Measurements from ENCODE around the gene MSL1.

Gene MSL1

DNA sequence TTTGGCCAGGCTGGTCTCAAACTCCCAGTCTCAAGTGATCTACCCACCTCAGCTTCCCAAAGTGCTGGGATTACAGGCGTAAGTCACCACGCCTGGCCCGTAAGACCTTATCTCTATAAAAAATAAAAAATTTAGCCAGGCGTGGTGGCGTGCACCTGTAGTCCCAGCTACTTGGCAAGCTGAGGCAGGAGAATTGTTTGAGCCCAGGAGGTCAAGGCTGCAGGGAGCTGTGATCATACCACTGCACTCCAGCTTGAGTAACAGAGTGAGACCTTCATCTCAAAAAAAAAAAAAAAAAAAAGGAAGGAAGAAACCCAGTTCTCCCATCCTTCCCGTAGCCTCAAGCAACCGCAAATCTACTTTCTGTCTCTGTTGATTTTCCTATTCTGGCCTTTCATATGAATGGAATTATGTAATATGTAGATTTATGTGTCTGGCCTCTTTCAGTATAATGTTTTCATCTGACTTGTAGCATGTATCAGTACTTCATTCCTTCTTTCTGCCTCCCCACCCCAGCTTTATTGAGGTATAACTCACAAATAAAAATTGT is 29.7 kb downstream of the MSL1 start:
- TF ChIP-seq Cebpa-rat (IDR thresholded peaks at IDR 0.05), result no peak
- Histone ChIP-seq H3K27ac (peak overlapping the region; percentile 18; the same call in 1 of the 2 replicates), H3K9me3 (no peaks in the 10 kb centered on the region), H3K9ac (no peak overlapping the region; the same call in 1 of the 2 replicates), H3K36me3 (peaks cover 100% of the 10 kb centered on the region), H3K4me1 (peaks cover 22% of the 10 kb centered on the region), H4K20me1 (peaks cover 99% of the 10 kb centered on the region), H3K4me2 (peak overlapping the region; percentile 55), H3K4me3 (no peak overlapping the region), H3K27me3 (no peaks in the 10 kb centered on the region)

- H3K4me2 ChIP-seq, result no peak overlapping the region
- H3K4me3 ChIP-seq, result no peak overlapping the region
- TF ChIP-seq Cebpa-rat (IDR thresholded peaks at IDR 0.05), result no peak
- no peaks in the 10 kb centered on the region for H3K27me3 ChIP-seq
- no peak overlapping the region for H3K9ac ChIP-seq
- peaks cover 22% of the 10 kb centered on the region for H3K4me1 ChIP-seq
- no peaks in the 10 kb centered on the region for H3K9me3 ChIP-seq
- H3K27ac ChIP-seq, result no peak overlapping the region
- peaks cover 98% of the 10 kb centered on the region for H4K20me1 ChIP-seq
- H3K36me3 ChIP-seq, result peaks cover 98% of the 10 kb centered on the region
Measured at GRCh38 chr17:40153603-40154236, 31.9 kb downstream of the MSL1 start.

- Histone ChIP-seq H4K20me1 (peaks cover 97% of the 10 kb centered on the region), H3K36me3 (peaks cover 98% of the 10 kb centered on the region), H3K27ac (no peak overlapping the region), H3K4me2 (no peak overlapping the region), H3K9ac (no peak overlapping the region), H3K4me1 (no peaks in the 10 kb centered on the region), H3K9me3 (no peaks in the 10 kb centered on the region), H3K4me3 (no peak overlapping the region), H3K27me3 (no peaks in the 10 kb centered on the region)
- no peak for TF ChIP-seq Cebpa-rat (IDR thresholded peaks at IDR 0.05)
Measured at GRCh38 chr17:40157973-40158372, 36.2 kb downstream of the MSL1 start.

DNA sequence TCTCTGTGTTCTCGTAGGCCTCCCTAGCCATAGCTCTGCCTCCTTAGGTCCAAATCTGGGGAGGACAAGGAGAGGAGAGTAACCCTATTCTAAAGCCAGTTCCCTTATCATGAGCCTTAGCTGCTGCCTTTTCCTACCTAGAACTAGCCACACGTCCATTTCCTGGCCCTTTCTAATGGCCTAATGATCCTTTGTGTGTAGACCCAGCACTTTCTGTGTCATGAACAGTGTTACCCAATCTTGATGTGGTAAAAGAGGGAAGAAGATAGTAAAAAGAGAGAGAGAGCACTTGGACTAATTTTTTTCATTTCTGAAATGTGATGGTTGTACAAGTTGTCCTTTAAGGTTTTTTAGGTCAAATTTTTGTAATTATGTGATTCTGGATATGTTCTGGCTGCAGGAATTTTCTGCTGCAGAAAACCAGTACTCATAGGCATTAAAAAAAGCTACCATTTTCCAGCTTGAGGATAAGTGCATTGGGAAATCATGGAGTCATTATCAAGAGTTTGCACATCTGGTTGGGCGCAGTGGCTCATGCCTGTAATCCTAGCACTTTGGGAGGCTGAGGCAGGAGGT is 36.8 kb downstream of the MSL1 start:
- Histone ChIP-seq H3K4me1 (no peaks in the 10 kb centered on the region), H3K27ac (no peak overlapping the region), H3K4me3 (no peak overlapping the region), H3K27me3 (no peaks in the 10 kb centered on the region), H4K20me1 (peaks cover 93% of the 10 kb centered on the region), H3K9me3 (no peaks in the 10 kb centered on the region), H3K9ac (no peak overlapping the region), H3K36me3 (peaks cover 98% of the 10 kb centered on the region), H3K4me2 (no peak overlapping the region)
- TF ChIP-seq Cebpa-rat (IDR thresholded peaks at IDR 0.05), result no peak

GRCh38 chr17:40159456-40159855 is 37.7 kb downstream of the MSL1 start:
- Histone ChIP-seq H3K9me3 (no peaks in the 10 kb centered on the region), H3K4me3 (no peak overlapping the region), H4K20me1 (peaks cover 93% of the 10 kb centered on the region), H3K36me3 (peaks cover 98% of the 10 kb centered on the region), H3K9ac (no peak overlapping the region), H3K27me3 (no peaks in the 10 kb centered on the region), H3K27ac (no peak overlapping the region), H3K4me2 (no peak overlapping the region), H3K4me1 (no peaks in the 10 kb centered on the region)
- TF ChIP-seq Cebpa-rat (IDR thresholded peaks at IDR 0.05), result no peak

DNA sequence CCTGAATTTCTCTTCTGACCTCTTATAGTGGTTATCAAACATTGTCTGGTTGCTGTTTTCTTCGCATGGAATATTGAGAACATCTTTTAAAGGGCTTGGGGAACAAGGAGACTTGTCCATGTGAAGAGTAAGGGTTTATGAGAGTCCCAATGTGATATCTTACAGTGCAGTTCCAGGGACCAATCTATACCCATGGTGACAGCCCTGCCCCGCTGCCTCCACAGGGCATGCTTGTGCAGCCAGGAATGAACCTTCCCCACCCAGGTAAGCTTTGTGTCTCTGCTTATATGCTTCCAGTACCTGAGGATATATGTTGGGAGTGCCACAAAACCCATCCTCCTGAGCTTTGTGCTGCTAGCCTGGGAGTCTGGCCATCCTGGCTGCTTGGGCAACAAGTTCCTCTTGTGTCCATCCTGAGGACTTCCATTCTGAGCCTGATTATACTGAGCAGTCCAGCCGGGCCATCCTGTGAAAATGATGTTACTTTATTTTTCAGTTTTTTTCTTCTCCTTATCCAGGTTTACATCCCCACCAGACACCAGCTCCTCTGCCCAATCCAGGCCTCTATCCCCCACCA is 46.0 kb downstream of the MSL1 start:
- Histone ChIP-seq H3K36me3 (peaks cover 99% of the 10 kb centered on the region), H3K27me3 (no peaks in the 10 kb centered on the region), H3K4me3 (no peak overlapping the region), H3K4me2 (no peak overlapping the region), H4K20me1 (peaks cover 54% of the 10 kb centered on the region), H3K27ac (no peak overlapping the region), H3K9me3 (no peaks in the 10 kb centered on the region), H3K9ac (no peak overlapping the region), H3K4me1 (no peaks in the 10 kb centered on the region)
- TF ChIP-seq Cebpa-rat (IDR thresholded peaks at IDR 0.05), result no peak

DNA sequence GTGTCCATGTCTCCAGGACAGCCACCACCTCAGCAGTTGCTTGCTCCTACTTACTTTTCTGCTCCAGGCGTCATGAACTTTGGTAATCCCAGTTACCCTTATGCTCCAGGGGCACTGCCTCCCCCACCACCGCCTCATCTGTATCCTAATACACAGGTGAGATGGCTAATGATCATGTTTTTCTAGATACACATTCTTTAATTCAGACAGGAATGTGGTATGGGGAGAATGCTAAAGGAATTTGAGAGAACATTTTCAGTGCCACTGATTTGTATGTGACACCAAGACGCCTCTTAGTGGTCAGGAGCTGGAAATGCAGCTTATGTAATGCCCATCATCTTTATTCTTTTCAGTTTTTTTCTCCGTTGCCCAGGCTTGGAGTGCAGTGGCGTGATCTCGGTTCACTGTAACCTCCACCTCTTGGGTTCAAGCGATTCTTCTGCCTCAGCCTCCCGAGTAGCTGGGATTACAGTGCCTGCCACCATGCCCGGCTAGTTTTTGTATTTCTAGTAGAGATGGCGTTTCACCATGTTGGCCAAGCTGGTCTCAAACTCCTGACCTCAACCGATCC is 46.6 kb downstream of the MSL1 start:
- Histone ChIP-seq H3K4me3 (no peak overlapping the region), H3K4me2 (no peak overlapping the region), H4K20me1 (peaks cover 53% of the 10 kb centered on the region), H3K9me3 (no peaks in the 10 kb centered on the region), H3K36me3 (peaks cover 99% of the 10 kb centered on the region), H3K9ac (no peak overlapping the region), H3K27me3 (no peaks in the 10 kb centered on the region), H3K4me1 (no peaks in the 10 kb centered on the region), H3K27ac (no peak overlapping the region)
- TF ChIP-seq Cebpa-rat (IDR thresholded peaks at IDR 0.05), result no peak

DNA sequence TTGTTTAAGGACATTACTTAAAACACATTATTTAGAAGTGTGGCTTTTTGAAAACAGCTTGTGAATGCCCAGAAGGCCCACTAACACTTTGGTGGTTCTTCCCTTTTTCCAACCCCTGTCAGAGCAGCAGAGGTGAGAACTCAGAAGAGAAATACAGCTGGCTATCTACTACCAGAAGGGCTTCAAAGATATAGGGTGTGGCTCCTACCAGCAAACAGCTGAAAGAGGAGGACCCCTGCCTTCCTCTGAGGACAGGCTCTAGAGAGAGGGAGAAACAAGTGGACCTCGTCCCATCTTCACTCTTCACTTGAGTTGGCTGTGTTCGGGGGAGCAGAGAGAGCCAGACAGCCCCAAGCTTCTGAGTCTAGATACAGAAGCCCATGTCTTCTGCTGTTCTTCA is 48.6 kb downstream of the MSL1 start:
- H4K20me1 ChIP-seq, result peaks cover 37% of the 10 kb centered on the region
- H3K9ac ChIP-seq, result no peak overlapping the region
- H3K27ac ChIP-seq, result no peak overlapping the region
- peaks cover 99% of the 10 kb centered on the region for H3K36me3 ChIP-seq
- no peak overlapping the region for H3K4me3 ChIP-seq
- no peaks in the 10 kb centered on the region for H3K27me3 ChIP-seq
- no peak for TF ChIP-seq Cebpa-rat (IDR thresholded peaks at IDR 0.05)
- H3K4me1 ChIP-seq, result no peaks in the 10 kb centered on the region; the same call in 1 of the 2 replicates
- H3K9me3 ChIP-seq, result no peaks in the 10 kb centered on the region
- no peak overlapping the region for H3K4me2 ChIP-seq

GRCh38 chr17:40171750-40172149 is 50.0 kb downstream of the MSL1 start:
- Histone ChIP-seq H4K20me1 (peaks cover 27% of the 10 kb centered on the region), H3K36me3 (peaks cover 100% of the 10 kb centered on the region), H3K9ac (0 out of 2 replicates have a peak overlapping the region, but pooled peaks have one; percentile 17), H3K4me1 (peaks cover 3% of the 10 kb centered on the region), H3K27me3 (no peaks in the 10 kb centered on the region), H3K9me3 (no peaks in the 10 kb centered on the region), H3K4me2 (no peak overlapping the region), H3K27ac (no peak overlapping the region), H3K4me3 (no peak overlapping the region)
- no peak for TF ChIP-seq Cebpa-rat (IDR thresholded peaks at IDR 0.05)

Data from BLaER1 (cell line).